GM23338 (cell line): ENCODE measurements around the gene FAM228B. TPM values are rescaled to one million over a fixed set of nuclear protein-coding genes. Genes with fewer than 3 reads are reported as not detected.

ENCODE experiments used
- ATAC-seq: fragments of 200-7000 bp; cut with Tn5 transposase; 3 replicates; pipeline ENCODE4 v1.9.1; 2020
- DNase-seq: peaks from one replicate; pipeline ENCODE4 v3.0.0-alpha.2; 2015; ENCODE audit warnings: low spot score
- H2AFZ ChIP-seq: fragments of 200-600 bp; sonication (generic); 2 replicates; pipeline ENCODE4 v1.8.0; 2016; ENCODE audit warnings: antibody characterized with exemption, mild to moderate bottlenecking, moderate library complexity
- H3F3A ChIP-seq: fragments of 200-600 bp; sonication (generic); replicated peaks from 2 replicates; pipeline ENCODE4 v1.8.0; 2017; ENCODE audit warnings: antibody characterized with exemption, mixed run types, low read depth
- H3K27ac ChIP-seq: fragments of 200-600 bp; sonication (generic); 2 replicates; pipeline ENCODE4 v1.6.1; 2016; ENCODE audit warnings: low read depth
- H3K27me3 ChIP-seq: fragments of 200-600 bp; sonication (generic); 2 replicates; pipeline ENCODE4 v1.8.0; 2016; ENCODE audit warnings: mild to moderate bottlenecking, mixed run types, moderate library complexity; ENCODE audit not compliant: insufficient read depth
- H3K36me3 ChIP-seq: fragments of 200-600 bp; sonication (generic); 2 replicates; pipeline ENCODE4 v1.8.0; 2016; ENCODE audit warnings: mild to moderate bottlenecking; ENCODE audit not compliant: insufficient read depth
- H3K4me1 ChIP-seq: fragments of 200-600 bp; sonication (generic); 2 replicates; pipeline ENCODE4 v1.8.0; 2016; ENCODE audit warnings: mild to moderate bottlenecking, moderate library complexity; ENCODE audit not compliant: insufficient read depth
- H3K4me2 ChIP-seq: fragments of 200-600 bp; sonication (generic); 2 replicates; pipeline ENCODE4 v1.7.1; 2017; ENCODE audit warnings: mixed run types
- H3K4me3 ChIP-seq: fragments of 200-600 bp; sonication (generic); 2 replicates; pipeline ENCODE4 v1.6.1; 2016; ENCODE audit warnings: mixed run types
- H3K79me2 ChIP-seq: fragments of 200-600 bp; sonication (generic); replicated peaks from 2 replicates; pipeline ENCODE4 v1.8.0; 2017; ENCODE audit warnings: mild to moderate bottlenecking; ENCODE audit not compliant: insufficient read depth
- H3K9me2 ChIP-seq: fragments of 200-600 bp; sonication (generic); 2 replicates; pipeline ENCODE4 v1.8.0; 2017; ENCODE audit not compliant: insufficient read depth
- H4K20me1 ChIP-seq: fragments of 200-600 bp; sonication (generic); replicated peaks from 2 replicates; pipeline ENCODE4 v1.8.0; 2017; ENCODE audit warnings: mild to moderate bottlenecking; ENCODE audit not compliant: insufficient read depth
- H3K27ac Mint-ChIP-seq: 2 replicates; pipeline ENCODE4 v1.8.0; 2020; ENCODE audit warnings: inconsistent platforms, mild to moderate bottlenecking, moderate library complexity, mixed read lengths
- H3K27me3 Mint-ChIP-seq: 3 replicates; pipeline ENCODE4 v1.8.0; 2022; ENCODE audit warnings: low read depth, mild to moderate bottlenecking, moderate library complexity, mixed read lengths, inconsistent platforms; ENCODE audit not compliant: insufficient read depth, poor library complexity
- H3K36me3 Mint-ChIP-seq: 3 replicates; pipeline ENCODE4 v1.8.0; 2021; ENCODE audit warnings: low read depth, mild to moderate bottlenecking, inconsistent platforms, moderate library complexity, mixed read lengths
- H3K4me1 Mint-ChIP-seq: 3 replicates; pipeline ENCODE4 v1.8.0; 2020; ENCODE audit warnings: mild to moderate bottlenecking, inconsistent platforms, mixed read lengths
- H3K4me3 Mint-ChIP-seq: 3 replicates; pipeline ENCODE4 v1.8.0; 2021; ENCODE audit warnings: moderate library complexity, mild to moderate bottlenecking, inconsistent platforms, mixed read lengths
- H3K9me3 Mint-ChIP-seq: 3 replicates; pipeline ENCODE4 v1.8.0; 2020; ENCODE audit warnings: moderate library complexity, mild to moderate bottlenecking, inconsistent platforms, mixed read lengths
- CREB1 ChIP-seq: fragments of 250-450 bp; sonication (Bioruptor Pico); IDR thresholded peaks from 2 replicates; pipeline ENCODE4 v1.5.0; 2020; ENCODE audit warnings: low read depth, mild to moderate bottlenecking, moderate library complexity
- ETS1 ChIP-seq: IDR thresholded peaks from 2 replicates; pipeline ENCODE4 v1.6.1; 2016; ENCODE audit warnings: antibody characterized with exemption
- EZH2 ChIP-seq: fragments of 200-600 bp; sonication (generic); IDR thresholded peaks from one replicate; pipeline ENCODE4 v1.8.0; 2017; ENCODE audit warnings: antibody characterized with exemption, mild to moderate bottlenecking, low read depth; ENCODE audit not compliant: unreplicated experiment
- EZH2phosphoT487 ChIP-seq: fragments of 200-600 bp; sonication (generic); IDR thresholded peaks from one replicate; pipeline ENCODE4 v1.8.1; 2018; ENCODE audit warnings: antibody characterized with exemption; ENCODE audit not compliant: unreplicated experiment
- NANOG ChIP-seq: IDR thresholded peaks from 2 replicates; pipeline ENCODE4 v1.6.1; 2016; ENCODE audit warnings: antibody characterized with exemption, borderline replicate concordance
- POLR2AphosphoS5 ChIP-seq: IDR thresholded peaks from 2 replicates; pipeline ENCODE4 v1.6.1; 2016; ENCODE audit warnings: antibody characterized with exemption, low read depth
- REST ChIP-seq: IDR thresholded peaks from one replicate; pipeline ENCODE4 v1.6.1; 2018; ENCODE audit warnings: antibody characterized with exemption; ENCODE audit not compliant: unreplicated experiment
- STAT1 ChIP-seq: IDR thresholded peaks from one replicate; pipeline ENCODE4 v1.6.1; 2016; ENCODE audit warnings: antibody characterized with exemption; ENCODE audit not compliant: unreplicated experiment
- ZNF114 ChIP-seq: fragments of 250-450 bp; sonication (Bioruptor Pico); IDR thresholded peaks from 2 replicates; pipeline ENCODE4 v1.5.0; 2020; ENCODE audit warnings: mild to moderate bottlenecking, moderate library complexity
- ZNF331 ChIP-seq: fragments of 250-450 bp; sonication (Bioruptor Pico); IDR thresholded peaks from 2 replicates; pipeline ENCODE4 v1.5.0; 2020; ENCODE audit warnings: low read depth, mild to moderate bottlenecking, moderate library complexity
- polyA plus RNA-seq: library from polyadenylated mRNA; unstranded; fragments of >200 nt; fragmentation: Nextera tagmentation; extraction: Ambion mirVana; gene quantifications from 2 replicates; pipeline ENCODE4 v1.2.1, GENCODE V29; 2016
- total RNA-seq: library from RNA; depleted of rRNA; stranded (reverse); fragments of >200 nt; shearing (Covaris generic); gene quantifications from 2 replicates; pipeline ENCODE4 v1.2.3, GENCODE V29; 2014
- TF ChIP-seq, protein P1 (sequence below), 2 experiments: fragments of 200-600 bp in 1 of 2; sonication (generic) in 1 of 2; conservative IDR thresholded peaks; 2 replicates each; pipeline versions ENCODE4 v1.5.1 to v1.6.1; 2016 to 2017; ENCODE audit warnings: antibody characterized with exemption in 2 of 2, low read depth in 2 of 2, mild to moderate bottlenecking in 2 of 2, moderate library complexity in 1 of 2
- TF ChIP-seq, protein P2 (sequence below): fragments of 250-450 bp; sonication (Bioruptor Pico); IDR thresholded peaks from 2 replicates; pipeline ENCODE4 v1.5.0; 2020; ENCODE audit warnings: mild to moderate bottlenecking, moderate library complexity

Gene FAM228B
- total and polyA plus RNA-seq, 2 experiments from 2014 or later = 3.4 to 7.9 TPM

- no peak for TF ChIP-seq CREB1 (CRISPR knock-in tag)
- no peak for TF ChIP-seq NANOG
- TF ChIP-seq EZH2 = no peak
- no peak for TF ChIP-seq EZH2phosphoT487
- no peak for TF ChIP-seq POLR2AphosphoS5
- no peak for TF ChIP-seq ZNF331 (CRISPR knock-in tag)
- no peak for TF ChIP-seq ETS1
Measured at GRCh38 chr2:24077879-24078278, 45.4 kb upstream of the FAM228B start (continued).

GRCh38 chr2:24080701-24081100 lies 42.6 kb upstream of the FAM228B start:
- peaks cover 11% of the 10 kb centered on the region for H3K27me3 Mint-ChIP-seq
- Histone ChIP-seq H3F3A (peaks cover 26% of the 10 kb centered on the region), H3K4me3 (no peak overlapping the region), H3K79me2 (peaks cover 6% of the 10 kb centered on the region), H3K4me1 (peaks cover 22% of the 10 kb centered on the region), H3K27me3 (no peaks in the 10 kb centered on the region), H3K4me2 (no peak overlapping the region), H2AFZ (no peak overlapping the region), H3K27ac (no peak overlapping the region), H4K20me1 (no peaks in the 10 kb centered on the region), H3K36me3 (peaks cover 12% of the 10 kb centered on the region), H3K9me2 (no peaks in the 10 kb centered on the region)
- ATAC-seq (no peak), DNase-seq (no peak)
- no peaks in the 10 kb centered on the region for H3K9me3 Mint-ChIP-seq
- H3K36me3 Mint-ChIP-seq = peaks cover 53% of the 10 kb centered on the region
- H3K27ac Mint-ChIP-seq = no peak overlapping the region
- TF ChIP-seq, protein P1, sequence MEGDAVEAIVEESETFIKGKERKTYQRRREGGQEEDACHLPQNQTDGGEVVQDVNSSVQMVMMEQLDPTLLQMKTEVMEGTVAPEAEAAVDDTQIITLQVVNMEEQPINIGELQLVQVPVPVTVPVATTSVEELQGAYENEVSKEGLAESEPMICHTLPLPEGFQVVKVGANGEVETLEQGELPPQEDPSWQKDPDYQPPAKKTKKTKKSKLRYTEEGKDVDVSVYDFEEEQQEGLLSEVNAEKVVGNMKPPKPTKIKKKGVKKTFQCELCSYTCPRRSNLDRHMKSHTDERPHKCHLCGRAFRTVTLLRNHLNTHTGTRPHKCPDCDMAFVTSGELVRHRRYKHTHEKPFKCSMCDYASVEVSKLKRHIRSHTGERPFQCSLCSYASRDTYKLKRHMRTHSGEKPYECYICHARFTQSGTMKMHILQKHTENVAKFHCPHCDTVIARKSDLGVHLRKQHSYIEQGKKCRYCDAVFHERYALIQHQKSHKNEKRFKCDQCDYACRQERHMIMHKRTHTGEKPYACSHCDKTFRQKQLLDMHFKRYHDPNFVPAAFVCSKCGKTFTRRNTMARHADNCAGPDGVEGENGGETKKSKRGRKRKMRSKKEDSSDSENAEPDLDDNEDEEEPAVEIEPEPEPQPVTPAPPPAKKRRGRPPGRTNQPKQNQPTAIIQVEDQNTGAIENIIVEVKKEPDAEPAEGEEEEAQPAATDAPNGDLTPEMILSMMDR (conservative IDR thresholded peaks at IDR 0.05; ENCODE audit: low read depth in 2 of 2) = no peak
- TF ChIP-seq STAT1 = no peak
- TF ChIP-seq, protein P2, sequence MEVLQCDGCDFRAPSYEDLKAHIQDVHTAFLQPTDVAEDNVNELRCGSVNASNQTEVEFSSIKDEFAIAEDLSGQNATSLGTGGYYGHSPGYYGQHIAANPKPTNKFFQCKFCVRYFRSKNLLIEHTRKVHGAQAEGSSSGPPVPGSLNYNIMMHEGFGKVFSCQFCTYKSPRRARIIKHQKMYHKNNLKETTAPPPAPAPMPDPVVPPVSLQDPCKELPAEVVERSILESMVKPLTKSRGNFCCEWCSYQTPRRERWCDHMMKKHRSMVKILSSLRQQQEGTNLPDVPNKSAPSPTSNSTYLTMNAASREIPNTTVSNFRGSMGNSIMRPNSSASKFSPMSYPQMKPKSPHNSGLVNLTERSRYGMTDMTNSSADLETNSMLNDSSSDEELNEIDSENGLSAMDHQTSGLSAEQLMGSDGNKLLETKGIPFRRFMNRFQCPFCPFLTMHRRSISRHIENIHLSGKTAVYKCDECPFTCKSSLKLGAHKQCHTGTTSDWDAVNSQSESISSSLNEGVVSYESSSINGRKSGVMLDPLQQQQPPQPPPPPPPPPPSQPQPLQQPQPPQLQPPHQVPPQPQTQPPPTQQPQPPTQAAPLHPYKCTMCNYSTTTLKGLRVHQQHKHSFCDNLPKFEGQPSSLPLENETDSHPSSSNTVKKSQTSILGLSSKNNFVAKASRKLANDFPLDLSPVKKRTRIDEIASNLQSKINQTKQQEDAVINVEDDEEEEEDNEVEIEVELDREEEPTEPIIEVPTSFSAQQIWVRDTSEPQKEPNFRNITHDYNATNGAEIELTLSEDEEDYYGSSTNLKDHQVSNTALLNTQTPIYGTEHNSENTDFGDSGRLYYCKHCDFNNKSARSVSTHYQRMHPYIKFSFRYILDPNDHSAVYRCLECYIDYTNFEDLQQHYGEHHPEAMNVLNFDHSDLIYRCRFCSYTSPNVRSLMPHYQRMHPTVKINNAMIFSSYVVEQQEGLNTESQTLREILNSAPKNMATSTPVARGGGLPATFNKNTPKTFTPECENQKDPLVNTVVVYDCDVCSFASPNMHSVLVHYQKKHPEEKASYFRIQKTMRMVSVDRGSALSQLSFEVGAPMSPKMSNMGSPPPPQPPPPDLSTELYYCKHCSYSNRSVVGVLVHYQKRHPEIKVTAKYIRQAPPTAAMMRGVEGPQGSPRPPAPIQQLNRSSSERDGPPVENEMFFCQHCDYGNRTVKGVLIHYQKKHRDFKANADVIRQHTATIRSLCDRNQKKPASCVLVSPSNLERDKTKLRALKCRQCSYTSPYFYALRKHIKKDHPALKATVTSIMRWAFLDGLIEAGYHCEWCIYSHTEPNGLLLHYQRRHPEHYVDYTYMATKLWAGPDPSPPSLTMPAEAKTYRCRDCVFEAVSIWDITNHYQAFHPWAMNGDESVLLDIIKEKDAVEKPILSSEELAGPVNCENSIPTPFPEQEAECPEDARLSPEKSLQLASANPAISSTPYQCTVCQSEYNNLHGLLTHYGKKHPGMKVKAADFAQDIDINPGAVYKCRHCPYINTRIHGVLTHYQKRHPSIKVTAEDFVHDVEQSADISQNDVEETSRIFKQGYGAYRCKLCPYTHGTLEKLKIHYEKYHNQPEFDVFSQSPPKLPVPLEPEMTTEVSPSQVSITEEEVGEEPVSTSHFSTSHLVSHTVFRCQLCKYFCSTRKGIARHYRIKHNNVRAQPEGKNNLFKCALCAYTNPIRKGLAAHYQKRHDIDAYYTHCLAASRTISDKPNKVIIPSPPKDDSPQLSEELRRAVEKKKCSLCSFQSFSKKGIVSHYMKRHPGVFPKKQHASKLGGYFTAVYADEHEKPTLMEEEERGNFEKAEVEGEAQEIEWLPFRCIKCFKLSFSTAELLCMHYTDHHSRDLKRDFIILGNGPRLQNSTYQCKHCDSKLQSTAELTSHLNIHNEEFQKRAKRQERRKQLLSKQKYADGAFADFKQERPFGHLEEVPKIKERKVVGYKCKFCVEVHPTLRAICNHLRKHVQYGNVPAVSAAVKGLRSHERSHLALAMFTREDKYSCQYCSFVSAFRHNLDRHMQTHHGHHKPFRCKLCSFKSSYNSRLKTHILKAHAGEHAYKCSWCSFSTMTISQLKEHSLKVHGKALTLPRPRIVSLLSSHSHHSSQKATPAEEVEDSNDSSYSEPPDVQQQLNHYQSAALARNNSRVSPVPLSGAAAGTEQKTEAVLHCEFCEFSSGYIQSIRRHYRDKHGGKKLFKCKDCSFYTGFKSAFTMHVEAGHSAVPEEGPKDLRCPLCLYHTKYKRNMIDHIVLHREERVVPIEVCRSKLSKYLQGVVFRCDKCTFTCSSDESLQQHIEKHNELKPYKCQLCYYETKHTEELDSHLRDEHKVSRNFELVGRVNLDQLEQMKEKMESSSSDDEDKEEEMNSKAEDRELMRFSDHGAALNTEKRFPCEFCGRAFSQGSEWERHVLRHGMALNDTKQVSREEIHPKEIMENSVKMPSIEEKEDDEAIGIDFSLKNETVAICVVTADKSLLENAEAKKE (CRISPR knock-in tag) = no peak
- TF ChIP-seq EZH2 = no peak
- TF ChIP-seq NANOG = no peak
- TF ChIP-seq ZNF114 (CRISPR knock-in tag) = no peak
- no peak for TF ChIP-seq POLR2AphosphoS5
- TF ChIP-seq REST = no peak
- peaks cover 28% of the 10 kb centered on the region for H3K4me1 Mint-ChIP-seq
- H3K4me3 Mint-ChIP-seq = no peak overlapping the region
